GM12878 (cell line): ENCODE data around the gene TMEM217. TPM values are rescaled to one million over a fixed set of nuclear protein-coding genes. Genes with fewer than 3 reads are reported as not detected.

ENCODE experiments used
- BRCA1 ChIP-seq: IDR thresholded peaks from 2 replicates; pipeline ENCODE4 v1.6.1; 2011; ENCODE audit warnings: low read depth, low read length, improper control_type of control experiment
- CTCF ChIP-seq, 3 experiments: IDR thresholded peaks in 2 of 3; conservative IDR thresholded peaks in 1 of 3; 2 replicates each; pipeline ENCODE4 v1.5.1; 2011; ENCODE audit warnings: low read depth in 3 of 3, low read length in 3 of 3, mild to moderate bottlenecking in 3 of 3, control low read depth in 2 of 3, moderate library complexity in 2 of 3, inconsistent platforms in 1 of 3, mixed read lengths in 1 of 3; ENCODE audit not compliant: control insufficient read depth in 2 of 3, insufficient read depth in 1 of 3; ENCODE audit errors: extremely low read depth in 1 of 3
- EED ChIP-seq: sonication (generic); IDR thresholded peaks from 2 replicates; pipeline ENCODE4 v1.6.1; 2016; ENCODE audit warnings: antibody characterized with exemption, low read depth
- JUNB ChIP-seq: IDR thresholded peaks from 2 replicates; pipeline ENCODE4 v1.6.1; 2016; ENCODE audit warnings: antibody characterized with exemption, mild to moderate bottlenecking
- MLLT1 ChIP-seq: fragments of 450-650 bp; IDR thresholded peaks from 2 replicates; pipeline ENCODE4 v1.6.1; 2016; ENCODE audit warnings: mild to moderate bottlenecking
- MTA2 ChIP-seq: fragments of 450-650 bp; IDR thresholded peaks from 2 replicates; pipeline ENCODE4 v1.6.1; 2016; ENCODE audit warnings: low read depth, mild to moderate bottlenecking, moderate library complexity
- MYB ChIP-seq: fragments of 150-350 bp; IDR thresholded peaks from 2 replicates; pipeline ENCODE4 v1.6.1; 2014; ENCODE audit warnings: mild to moderate bottlenecking, low read depth, low read length, borderline replicate concordance
- RELB ChIP-seq: fragments of 450-650 bp; IDR thresholded peaks from 2 replicates; pipeline ENCODE4 v1.6.1; 2017; ENCODE audit warnings: low read depth, mild to moderate bottlenecking, moderate library complexity
- SIN3A ChIP-seq: IDR thresholded peaks from 2 replicates; pipeline ENCODE4 v1.6.1; 2012; ENCODE audit warnings: low read depth, low read length, improper control_type of control experiment
- SMARCA5 ChIP-seq: fragments of 450-650 bp; IDR thresholded peaks from 2 replicates; pipeline ENCODE4 v1.6.1; 2017; ENCODE audit warnings: mild to moderate bottlenecking
- SPI1 ChIP-seq: IDR thresholded peaks from 2 replicates; pipeline ENCODE4 v1.6.1; 2011; ENCODE audit warnings: low read depth, mild to moderate bottlenecking, low read length, moderate library complexity, borderline replicate concordance; ENCODE audit not compliant: insufficient read depth
- TAF1 ChIP-seq: IDR thresholded peaks from 2 replicates; pipeline ENCODE4 v1.6.1; 2011; ENCODE audit warnings: mild to moderate bottlenecking, low read depth, low read length, borderline replicate concordance
- TCF12 ChIP-seq: IDR thresholded peaks from 2 replicates; pipeline ENCODE4 v1.6.1; 2011; ENCODE audit warnings: low read depth, mild to moderate bottlenecking, low read length
- ZBTB11 ChIP-seq: fragments of 450-650 bp; formaldehyde crosslinking; IDR thresholded peaks from 2 replicates; pipeline ENCODE4 v1.5.0; 2022; ENCODE audit warnings: mild to moderate bottlenecking, missing genetic modification characterization
- ZBTB4 ChIP-seq: fragments of 450-650 bp; formaldehyde crosslinking; IDR thresholded peaks from 2 replicates; pipeline ENCODE4 v1.4.0; 2022; ENCODE audit warnings: mild to moderate bottlenecking, moderate library complexity
- ZNF217 ChIP-seq: fragments of 450-650 bp; IDR thresholded peaks from 2 replicates; pipeline ENCODE4 v1.6.1; 2017; ENCODE audit warnings: antibody characterized with exemption, mild to moderate bottlenecking
- polyA plus RNA-seq, 11 experiments: library from polyadenylated mRNA; depleted of rRNA in 4 of 11; unstranded in 6 of 11; stranded (reverse) in 5 of 11; fragments of >200 nt; fragmentation: Nextera tagmentation in 4 of 11; fragmentation: Illumina TruSeq in 1 of 11; extraction: Ambion mirVana in 4 of 11; extraction: Trizol in 1 of 11; gene quantifications; 1 replicate in 1 of 11; 2 replicates in 10 of 11; pipeline versions ENCODE4 v1.2.1 to v1.2.3, GENCODE V29; 2011 to 2016; ENCODE audit warnings: inconsistent platforms in 2 of 11, missing spikeins in 2 of 11, low read depth in 1 of 11
- total RNA-seq, 4 experiments: library from RNA; depleted of rRNA in 3 of 4; stranded (reverse); fragments of >200 nt in 3 of 4; fragmentation: Illumina TruSeq in 1 of 4; extraction: Trizol in 1 of 4; gene quantifications; 2 replicates each; pipeline versions ENCODE4 v1.2.1 to v1.2.3, GENCODE V29; 2013 to 2021

Gene TMEM217
- total and polyA plus RNA-seq, 10 of the 15 experiments (the other 5 are each of a cell fraction or from before 2014, with no cell fraction given) = 1.3 to 4.5 (median 2.3) TPM

- TF ChIP-seq ZBTB4 (CRISPR knock-in tag) (no peak), TAF1 (no peak), ZNF217 (no peak), BRCA1 (no peak), RELB (no peak), SIN3A (no peak), MYB (no peak), MTA2 (no peak), JUNB (no peak), CTCF (IDR thresholded peaks at IDR 0.05 in 2 of 3, conservative IDR thresholded peaks at IDR 0.05 in 1 of 3; ENCODE audit: control insufficient read depth in 2 of 3, extremely low read depth in 1 of 3, insufficient read depth in 1 of 3, low read depth in 3 of 3, low read length in 3 of 3) (peak; percentile 87 to 93 (median 87)), SMARCA5 (0 out of 2 replicates have a peak, but pooled peaks have one; percentile 48), SPI1 (no peak; the same call in 1 of the 2 replicates), MLLT1 (no peak), EED (no peak), TCF12 (no peak), ZBTB11 (CRISPR knock-in tag) (no peak)
Observed at GRCh38 chr6:37207903-37208456, 50.0 kb downstream of the TMEM217 start (continued).
